NCI-H2227 (cell line): Measurements from ENCODE around the gene FTH1.
"Not testable (repeated sequence)": the region's sequence is repeated elsewhere in the genome, so short reads cannot be mapped to it uniquely, and the experiment has no call there.

Experiments used
- DNase-seq: peaks from one replicate; lab custom pipeline; 2025; ENCODE audit not compliant: unreplicated experiment; lab: John Stamatoyannopoulos, UW

The FTH1 gene

GRCh38 chr11:61967116-61967923, at the start of gene FTH1:
FTH1 (minus strand) TSS chr11:61967634; CDS start chr11:61967425, 209 bp downstream.
- DNase-seq, result peak; percentile 96

- DNase-seq, result no peak
These were observed 48.2 kb upstream of the FTH1 start for GRCh38 chr11:62015615-62016014.

- no peak for DNase-seq
These were observed 46.4 kb upstream of the FTH1 start for GRCh38 chr11:62013537-62014476.

- no peak for DNase-seq
These were observed 45.5 kb upstream of the FTH1 start for GRCh38 chr11:62012832-62013461.

- no peak for DNase-seq
These were observed 45.0 kb upstream of the FTH1 start for GRCh38 chr11:62012451-62012831.

GRCh38 chr11:62011881-62012280, 44.4 kb upstream of the FTH1 start:
- no peak for DNase-seq

GRCh38 chr11:62010935-62011528, 43.6 kb upstream of the FTH1 start:
- DNase-seq, result no peak

- DNase-seq, result no peak
These were observed 40.8 kb upstream of the FTH1 start for GRCh38 chr11:62008193-62008592.

- no peak for DNase-seq
These were observed 37.0 kb upstream of the FTH1 start for GRCh38 chr11:62004473-62004872.

- DNase-seq, result not testable (repeated sequence)
These were observed 34.8 kb upstream of the FTH1 start for GRCh38 chr11:62002283-62002682.

- DNase-seq, result no peak
These were observed 34.2 kb upstream of the FTH1 start for GRCh38 chr11:62001450-62002191.

- DNase-seq, result no peak
These were observed 33.4 kb upstream of the FTH1 start for GRCh38 chr11:62000539-62001446.

- no peak for DNase-seq
These were observed 31.9 kb upstream of the FTH1 start for GRCh38 chr11:61999141-61999975.

- DNase-seq, result no peak
These were observed 29.5 kb upstream of the FTH1 start for GRCh38 chr11:61996933-61997332.

GRCh38 chr11:61994981-61995380, 27.5 kb upstream of the FTH1 start:
- no peak for DNase-seq

- DNase-seq, result no peak
These were observed 18.4 kb upstream of the FTH1 start for GRCh38 chr11:61985869-61986268.

- no peak for DNase-seq
These were observed 16.0 kb upstream of the FTH1 start for GRCh38 chr11:61983419-61983818.

- DNase-seq, result no peak
These were observed 13.5 kb upstream of the FTH1 start for GRCh38 chr11:61980783-61981541.
